ENCODE results near the gene CDC7.

DNA sequence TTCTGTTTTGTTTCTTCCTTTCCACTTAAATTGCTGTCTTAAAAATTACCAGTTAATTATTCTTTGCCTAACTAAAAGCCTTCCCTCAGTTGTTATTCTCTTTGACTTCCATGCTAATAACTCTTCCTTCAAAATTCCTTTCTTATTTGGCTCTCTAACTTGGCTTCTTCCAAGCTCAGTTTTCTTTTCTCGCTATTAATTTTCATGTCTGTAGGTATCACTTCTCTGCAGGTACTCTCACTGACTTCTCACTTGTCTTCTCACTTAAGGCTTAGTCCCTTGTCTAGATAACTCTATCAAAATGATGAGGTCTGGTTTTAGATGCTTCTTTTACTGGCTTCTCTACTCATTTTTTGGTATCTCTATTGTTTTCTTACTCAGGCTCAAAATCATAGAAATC is 10.1 kb downstream of the CDC7 start:
- TF ChIP-seq, protein P1, sequence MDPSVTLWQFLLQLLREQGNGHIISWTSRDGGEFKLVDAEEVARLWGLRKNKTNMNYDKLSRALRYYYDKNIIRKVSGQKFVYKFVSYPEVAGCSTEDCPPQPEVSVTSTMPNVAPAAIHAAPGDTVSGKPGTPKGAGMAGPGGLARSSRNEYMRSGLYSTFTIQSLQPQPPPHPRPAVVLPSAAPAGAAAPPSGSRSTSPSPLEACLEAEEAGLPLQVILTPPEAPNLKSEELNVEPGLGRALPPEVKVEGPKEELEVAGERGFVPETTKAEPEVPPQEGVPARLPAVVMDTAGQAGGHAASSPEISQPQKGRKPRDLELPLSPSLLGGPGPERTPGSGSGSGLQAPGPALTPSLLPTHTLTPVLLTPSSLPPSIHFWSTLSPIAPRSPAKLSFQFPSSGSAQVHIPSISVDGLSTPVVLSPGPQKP (IDR thresholded peaks at IDR 0.05; ENCODE audit: low read depth, low read length): no peak
- TF ChIP-seq, protein P2, sequence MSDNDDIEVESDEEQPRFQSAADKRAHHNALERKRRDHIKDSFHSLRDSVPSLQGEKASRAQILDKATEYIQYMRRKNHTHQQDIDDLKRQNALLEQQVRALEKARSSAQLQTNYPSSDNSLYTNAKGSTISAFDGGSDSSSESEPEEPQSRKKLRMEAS (IDR thresholded peaks at IDR 0.05): no peak
- TF ChIP-seq, protein P3, sequence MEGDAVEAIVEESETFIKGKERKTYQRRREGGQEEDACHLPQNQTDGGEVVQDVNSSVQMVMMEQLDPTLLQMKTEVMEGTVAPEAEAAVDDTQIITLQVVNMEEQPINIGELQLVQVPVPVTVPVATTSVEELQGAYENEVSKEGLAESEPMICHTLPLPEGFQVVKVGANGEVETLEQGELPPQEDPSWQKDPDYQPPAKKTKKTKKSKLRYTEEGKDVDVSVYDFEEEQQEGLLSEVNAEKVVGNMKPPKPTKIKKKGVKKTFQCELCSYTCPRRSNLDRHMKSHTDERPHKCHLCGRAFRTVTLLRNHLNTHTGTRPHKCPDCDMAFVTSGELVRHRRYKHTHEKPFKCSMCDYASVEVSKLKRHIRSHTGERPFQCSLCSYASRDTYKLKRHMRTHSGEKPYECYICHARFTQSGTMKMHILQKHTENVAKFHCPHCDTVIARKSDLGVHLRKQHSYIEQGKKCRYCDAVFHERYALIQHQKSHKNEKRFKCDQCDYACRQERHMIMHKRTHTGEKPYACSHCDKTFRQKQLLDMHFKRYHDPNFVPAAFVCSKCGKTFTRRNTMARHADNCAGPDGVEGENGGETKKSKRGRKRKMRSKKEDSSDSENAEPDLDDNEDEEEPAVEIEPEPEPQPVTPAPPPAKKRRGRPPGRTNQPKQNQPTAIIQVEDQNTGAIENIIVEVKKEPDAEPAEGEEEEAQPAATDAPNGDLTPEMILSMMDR (IDR thresholded peaks at IDR 0.05): no peak
- no peak for TF ChIP-seq POLR2A (IDR thresholded peaks at IDR 0.05; ENCODE audit: low read length)
- TF ChIP-seq, protein P4, sequence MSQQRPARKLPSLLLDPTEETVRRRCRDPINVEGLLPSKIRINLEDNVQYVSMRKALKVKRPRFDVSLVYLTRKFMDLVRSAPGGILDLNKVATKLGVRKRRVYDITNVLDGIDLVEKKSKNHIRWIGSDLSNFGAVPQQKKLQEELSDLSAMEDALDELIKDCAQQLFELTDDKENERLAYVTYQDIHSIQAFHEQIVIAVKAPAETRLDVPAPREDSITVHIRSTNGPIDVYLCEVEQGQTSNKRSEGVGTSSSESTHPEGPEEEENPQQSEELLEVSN (IDR thresholded peaks at IDR 0.05; ENCODE audit: borderline replicate concordance, low read depth): no peak
- no peak for TF ChIP-seq MYC (IDR thresholded peaks at IDR 0.05; ENCODE audit: borderline replicate concordance, low read length)

Measured in A549 (cell line).